SK-N-MC (cell line): ENCODE measurements around the gene UNC13C.

Experiments
- DNase-seq: peaks from one replicate; pipeline ENCODE4 v3.0.0-alpha.2; 2011; ENCODE audit warnings: low read depth, low spot score
- H3K27ac ChIP-seq: fragments of 200-600 bp; sonication (generic); 2 replicates; pipeline ENCODE4 v1.5.1; 2016; ENCODE audit warnings: mixed run types
- H3K36me3 ChIP-seq: fragments of 200-600 bp; sonication (generic); 2 replicates; pipeline ENCODE4 v1.6.1; 2017; ENCODE audit warnings: antibody characterized with exemption, low read length, mixed read lengths; ENCODE audit not compliant: insufficient read depth
- H3K4me3 ChIP-seq: fragments of 200-600 bp; sonication (generic); 2 replicates; pipeline ENCODE4 v1.5.1; 2016
- H3K9ac ChIP-seq: fragments of 200-600 bp; sonication (generic); 2 replicates; pipeline ENCODE4 v1.8.0; 2017; ENCODE audit warnings: mixed run types, mixed read lengths; ENCODE audit not compliant: insufficient read length
- H3K9me3 ChIP-seq: fragments of 200-600 bp; sonication (generic); 2 replicates; pipeline ENCODE4 v1.6.1; 2017; ENCODE audit warnings: low read depth, mild to moderate bottlenecking, antibody characterized with exemption, low read length, moderate library complexity, mixed read lengths
- EZH2 ChIP-seq: fragments of 200-600 bp; sonication (generic); IDR thresholded peaks from one replicate; pipeline ENCODE4 v1.6.1; 2017; ENCODE audit warnings: antibody characterized with exemption
- FOXP2 ChIP-seq: optimal IDR thresholded peaks from 2 replicates; pipeline ENCODE3; 2011; ENCODE audit warnings: mild to moderate bottlenecking, moderate library complexity; ENCODE audit not compliant: insufficient read depth; ENCODE audit errors: extremely low read length, control extremely low read depth
- POLR2AphosphoS5 ChIP-seq: IDR thresholded peaks from 2 replicates; pipeline ENCODE4 v1.6.1; 2012; ENCODE audit warnings: mild to moderate bottlenecking, low read depth, low read length, borderline replicate concordance

The UNC13C gene

GRCh38 chr15:54577476-54578250 is 599.4 kb downstream of the UNC13C start:
- Histone ChIP-seq H3K27ac (no peak overlapping the region), H3K9me3 (no peaks in the 10 kb centered on the region), H3K9ac (no peak overlapping the region), H3K36me3 (no peaks in the 10 kb centered on the region), H3K4me3 (no peak overlapping the region)
- TF ChIP-seq FOXP2 = no peak
- no peak for TF ChIP-seq POLR2AphosphoS5
- no peak for TF ChIP-seq EZH2
- no peak for DNase-seq

- Histone ChIP-seq H3K9ac (no peak overlapping the region), H3K4me3 (no peak overlapping the region), H3K36me3 (no peaks in the 10 kb centered on the region), H3K9me3 (no peaks in the 10 kb centered on the region), H3K27ac (no peak overlapping the region)
- no peak for DNase-seq
- TF ChIP-seq POLR2AphosphoS5 (no peak), FOXP2 (no peak), EZH2 (no peak)
Observed at GRCh38 chr15:54579855-54580254, 601.6 kb downstream of the UNC13C start.

- Histone ChIP-seq H3K9ac (no peak overlapping the region), H3K27ac (no peak overlapping the region), H3K9me3 (no peaks in the 10 kb centered on the region), H3K4me3 (no peak overlapping the region), H3K36me3 (no peaks in the 10 kb centered on the region)
- DNase-seq = no peak
- TF ChIP-seq FOXP2 = no peak
- TF ChIP-seq EZH2 = no peak
- no peak for TF ChIP-seq POLR2AphosphoS5
Observed at GRCh38 chr15:54580643-54581042, 602.4 kb downstream of the UNC13C start.

DNA sequence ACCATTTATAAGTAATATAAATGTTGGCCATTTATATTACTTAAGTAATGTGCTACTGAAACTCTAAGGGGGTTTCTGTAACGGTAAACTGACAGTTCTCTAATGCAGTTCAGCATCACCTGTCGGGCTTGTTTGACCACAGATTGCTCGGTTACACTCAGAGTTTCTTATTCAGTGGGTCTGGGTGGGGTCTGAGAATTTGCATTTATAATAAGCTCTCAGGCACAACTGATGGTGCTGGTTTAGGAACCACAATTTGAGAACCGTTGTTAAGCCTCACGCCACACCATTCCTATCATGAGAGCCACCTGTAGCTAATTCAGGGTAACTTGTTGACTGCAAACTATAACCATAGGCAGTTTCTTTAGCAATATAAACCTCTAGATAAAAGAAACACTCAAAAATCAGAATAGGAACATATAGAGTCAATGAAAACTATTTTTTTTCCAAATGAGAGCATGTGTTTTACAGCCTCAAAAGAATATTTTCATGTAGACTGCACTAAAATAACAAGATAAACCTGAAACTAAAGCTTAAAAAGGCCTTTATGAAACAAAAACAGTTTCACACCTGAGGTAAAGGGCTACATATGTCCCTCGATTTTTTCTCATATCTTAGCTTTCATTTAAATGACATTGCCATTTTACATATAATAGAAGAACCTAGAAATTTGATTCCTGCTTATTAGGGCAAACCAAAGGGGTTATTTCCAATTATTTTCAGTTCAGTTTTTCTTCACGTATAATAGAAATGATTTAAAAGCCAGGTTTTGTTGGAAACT is 604.8 kb downstream of the UNC13C start:
- TF ChIP-seq FOXP2 = no peak
- TF ChIP-seq POLR2AphosphoS5 = no peak
- TF ChIP-seq EZH2 = no peak

GRCh38 chr15:54585063-54585462 is 606.8 kb downstream of the UNC13C start:
- no peaks in the 10 kb centered on the region for H3K36me3 ChIP-seq
- H3K27ac ChIP-seq = no peak overlapping the region
- no peaks in the 10 kb centered on the region for H3K9me3 ChIP-seq
- no peak for DNase-seq
- no peak overlapping the region for H3K9ac ChIP-seq
- TF ChIP-seq FOXP2 (no peak), EZH2 (no peak), POLR2AphosphoS5 (no peak)
- no peak overlapping the region for H3K4me3 ChIP-seq

More for the DNA sequence above, 604.8 kb downstream of the UNC13C start:
- DNase-seq = no peak
- no peaks in the 10 kb centered on the region for H3K36me3 ChIP-seq
- no peak overlapping the region for H3K4me3 ChIP-seq
- H3K9me3 ChIP-seq = no peaks in the 10 kb centered on the region
- no peak overlapping the region for H3K9ac ChIP-seq
- no peak overlapping the region for H3K27ac ChIP-seq

DNA sequence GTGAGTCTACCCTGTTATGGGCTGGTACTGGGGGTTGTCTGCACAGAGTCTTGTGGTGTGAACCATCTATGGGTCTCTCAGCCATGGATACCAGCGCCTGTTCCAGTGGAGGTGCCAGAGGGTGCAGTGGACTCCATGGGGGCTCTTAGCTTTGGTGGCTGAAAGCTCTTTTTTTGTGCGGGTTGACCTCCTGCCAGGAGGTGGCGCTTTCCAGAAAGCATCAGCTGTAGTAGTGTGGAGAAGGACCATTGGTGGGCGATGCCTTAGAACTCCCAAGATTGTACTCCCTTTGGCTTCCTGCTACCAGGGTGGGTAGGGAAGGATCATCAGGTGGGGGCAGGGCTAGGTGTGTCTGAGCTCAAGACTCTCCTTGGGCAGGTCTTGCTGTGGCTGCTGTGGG is 615.9 kb downstream of the UNC13C start:
- Histone ChIP-seq H3K9ac (no peak overlapping the region), H3K27ac (no peak overlapping the region), H3K36me3 (no peaks in the 10 kb centered on the region), H3K9me3 (no peaks in the 10 kb centered on the region), H3K4me3 (no peak overlapping the region)
- TF ChIP-seq FOXP2 = no peak
- no peak for DNase-seq

- Histone ChIP-seq H3K4me3 (no peak overlapping the region), H3K9me3 (no peaks in the 10 kb centered on the region), H3K27ac (no peak overlapping the region), H3K36me3 (no peaks in the 10 kb centered on the region), H3K9ac (no peak overlapping the region)
- no peak for DNase-seq
- TF ChIP-seq EZH2 (no peak), FOXP2 (no peak), POLR2AphosphoS5 (no peak)
Observed at GRCh38 chr15:54599386-54599785, 621.1 kb downstream of the UNC13C start.

DNA sequence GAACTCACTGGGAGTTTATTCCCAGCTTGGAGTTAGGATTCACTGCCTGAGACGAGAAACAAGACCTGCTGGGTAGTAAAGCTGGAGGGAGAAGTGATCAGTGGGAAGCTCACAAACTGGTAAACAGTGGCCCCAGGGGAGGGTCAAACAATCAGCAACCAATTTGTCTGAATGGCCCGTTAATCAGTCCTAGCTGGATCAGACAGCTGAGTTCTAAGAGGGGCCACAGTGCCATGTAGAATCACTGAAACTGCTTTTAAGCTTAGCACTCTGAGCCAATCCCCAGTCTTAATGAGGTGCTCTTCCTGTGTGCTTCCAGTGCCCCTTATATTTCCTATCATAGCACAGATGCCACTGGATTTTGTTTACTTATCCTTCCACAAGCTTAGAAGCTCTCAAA is 626.8 kb downstream of the UNC13C start:
- no peak overlapping the region for H3K9ac ChIP-seq
- no peak for TF ChIP-seq POLR2AphosphoS5
- TF ChIP-seq FOXP2 = no peak
- no peak for TF ChIP-seq EZH2
- DNase-seq = no peak
- no peaks in the 10 kb centered on the region for H3K36me3 ChIP-seq
- H3K9me3 ChIP-seq = no peaks in the 10 kb centered on the region
- no peak overlapping the region for H3K27ac ChIP-seq
- H3K4me3 ChIP-seq = no peak overlapping the region
